ENCODE measurements around the gene ST14.
"Not testable (repeated sequence)": the region's sequence is repeated elsewhere in the genome, so short reads cannot be mapped to it uniquely, and the experiment has no call there.

Gene ST14

GRCh38 chr11:130211144-130211543 is 51.6 kb downstream of the ST14 start:
- no peak for DNase-seq

DNA sequence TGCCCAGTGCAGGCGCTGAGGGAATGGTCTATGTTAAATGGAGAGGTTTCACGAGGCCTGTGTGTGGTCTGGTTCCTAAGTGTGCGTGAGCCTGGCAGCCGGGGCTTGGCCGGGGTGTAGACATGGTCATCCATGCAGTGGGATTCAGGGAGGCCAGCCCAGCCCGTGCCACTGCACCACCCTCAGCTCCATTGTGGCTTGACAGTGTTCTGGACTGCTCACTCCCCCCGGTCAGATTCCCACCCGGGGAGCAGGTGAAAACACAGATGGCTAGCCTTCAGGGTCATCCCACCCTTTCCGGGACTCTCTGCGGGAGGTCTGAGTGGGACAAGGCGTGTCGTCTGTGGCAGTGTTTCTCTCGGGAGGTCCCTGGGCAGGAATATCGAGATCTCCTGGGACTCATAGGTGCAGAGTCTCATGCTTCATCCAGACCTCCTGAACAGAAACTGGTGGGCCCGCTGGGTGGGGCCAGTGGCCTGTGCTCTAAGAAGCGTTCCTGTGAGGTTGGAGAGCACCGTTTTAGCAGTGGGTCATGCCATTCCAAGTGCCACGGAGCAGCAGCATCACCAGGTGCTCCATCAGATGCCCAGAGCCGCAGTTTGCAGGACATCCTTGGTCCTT is 52.3 kb downstream of the ST14 start:
- DNase-seq = no peak

DNA sequence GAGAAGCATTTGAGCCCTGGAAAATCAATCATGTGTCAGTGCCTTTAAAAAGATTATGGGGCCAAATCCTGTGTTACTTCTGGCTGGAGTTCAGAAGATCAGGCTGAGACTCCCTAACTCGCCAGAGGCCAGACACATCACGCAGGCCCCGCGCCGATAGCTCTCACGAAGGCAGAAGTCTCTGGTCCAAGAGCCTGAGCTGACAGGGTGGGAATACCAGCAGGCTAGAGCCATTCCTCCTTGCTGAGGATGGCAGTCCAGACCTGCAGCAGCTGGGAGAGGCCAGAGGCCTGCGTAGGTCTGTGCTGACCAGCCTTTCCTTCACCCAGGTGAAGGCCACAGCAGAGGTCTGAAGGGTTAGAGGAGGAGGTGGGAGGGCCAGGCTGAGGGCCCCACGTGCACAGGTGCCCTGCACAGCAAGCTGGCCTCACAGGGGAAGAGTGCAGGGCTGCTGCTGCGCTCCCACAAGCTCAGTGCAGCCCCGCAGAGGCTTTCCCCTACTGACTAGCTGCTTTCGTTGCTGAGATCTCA is 52.9 kb downstream of the ST14 start:
- no peak for DNase-seq

GRCh38 chr11:130213143-130213978 is 53.8 kb downstream of the ST14 start:
- DNase-seq = peak; percentile 64

GRCh38 chr11:130213979-130214281 is 54.3 kb downstream of the ST14 start:
- no peak for DNase-seq

DNA sequence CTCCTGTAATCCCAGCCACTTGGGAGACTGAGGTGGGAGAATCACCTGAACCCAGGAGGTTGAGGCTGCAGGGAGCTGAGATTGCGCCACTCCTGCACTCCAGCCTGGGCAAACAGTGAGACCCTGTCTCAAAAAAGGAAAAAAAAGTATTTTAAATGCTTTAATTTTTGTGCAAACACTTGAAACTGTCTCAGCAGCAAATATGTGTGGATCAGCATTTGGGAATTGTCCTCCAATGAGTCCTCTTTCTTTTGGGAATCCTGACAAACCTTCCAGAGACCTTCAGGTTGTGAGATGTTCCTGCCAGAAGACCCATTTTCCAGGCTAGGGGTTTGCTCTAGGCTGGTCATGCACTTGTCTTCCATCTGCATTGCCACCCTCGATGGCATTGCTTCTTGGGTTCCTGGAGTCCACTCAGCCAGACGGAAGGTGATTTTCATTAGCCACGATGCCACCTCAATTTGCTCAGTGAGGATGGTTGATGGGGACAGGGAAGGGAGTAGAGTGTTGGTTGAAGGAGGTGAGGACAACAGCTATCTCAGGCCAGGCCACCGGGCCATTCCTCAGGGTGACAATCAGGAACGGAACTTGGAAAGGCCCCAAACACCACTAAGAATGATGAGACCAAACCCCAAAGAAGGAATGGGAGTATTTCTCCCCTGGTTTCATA is 55.4 kb downstream of the ST14 start:
- DNase-seq = no peak

GRCh38 chr11:130215531-130216220 is 56.1 kb downstream of the ST14 start:
- DNase-seq = no peak

DNA sequence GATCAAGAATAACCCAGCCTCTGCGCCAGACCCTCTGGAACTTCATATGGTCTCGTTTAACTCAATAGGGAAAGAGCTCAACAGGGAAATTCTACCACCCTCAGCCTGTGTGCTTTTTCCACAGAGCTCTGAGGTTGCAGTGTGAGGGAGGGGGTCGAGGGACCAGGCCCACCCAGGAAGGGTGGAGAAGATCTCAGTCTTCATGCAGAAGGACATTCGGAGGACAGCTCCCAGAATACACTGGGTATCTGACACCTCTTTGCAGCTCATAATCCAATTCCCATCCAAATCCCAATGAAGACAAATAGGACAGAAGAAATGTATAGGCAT is 56.6 kb downstream of the ST14 start:
- DNase-seq = no peak

- DNase-seq = no peak
Observed at GRCh38 chr11:130216591-130217132, 57.1 kb downstream of the ST14 start.

- DNase-seq = no peak
Observed at GRCh38 chr11:130217133-130218031, 57.8 kb downstream of the ST14 start.

DNA sequence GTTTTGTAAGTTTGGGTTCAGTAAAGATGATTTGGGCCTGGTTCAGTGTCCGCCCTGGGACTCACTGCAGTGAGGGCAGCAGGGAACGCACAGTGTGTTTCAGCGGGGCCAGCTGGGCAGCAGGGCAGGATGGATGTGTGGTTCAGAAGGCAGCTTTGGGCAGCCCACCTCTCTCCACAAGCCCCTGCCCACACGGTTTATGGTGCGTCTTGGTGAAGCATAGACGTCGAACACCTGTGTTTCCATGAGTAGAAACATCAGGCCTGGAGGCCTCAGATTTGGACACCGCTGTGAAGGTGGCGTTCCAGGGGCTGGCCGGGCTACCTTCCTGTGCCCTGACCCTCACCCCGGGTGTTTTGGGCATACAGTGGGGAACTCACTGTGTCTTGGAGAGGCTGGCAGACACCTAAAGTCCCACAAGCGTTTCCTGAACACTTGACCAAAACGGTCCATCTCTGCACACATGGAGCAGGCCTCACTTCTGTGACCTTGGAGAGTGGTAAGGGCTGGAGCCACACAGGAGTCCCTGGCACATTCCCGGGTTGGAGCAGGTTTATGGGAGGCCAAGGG is 59.0 kb downstream of the ST14 start:
- no peak for DNase-seq

- DNase-seq = no peak
Observed at GRCh38 chr11:130219148-130219547, 59.6 kb downstream of the ST14 start.

GRCh38 chr11:130220311-130221035 is 60.9 kb downstream of the ST14 start:
- no peak for DNase-seq

GRCh38 chr11:130223291-130223971 is 63.8 kb downstream of the ST14 start:
- no peak for DNase-seq

GRCh38 chr11:130227373-130227772 is 67.8 kb downstream of the ST14 start:
- no peak for DNase-seq

GRCh38 chr11:130233486-130233885 is 73.9 kb downstream of the ST14 start:
- DNase-seq = not testable (repeated sequence)

DNA sequence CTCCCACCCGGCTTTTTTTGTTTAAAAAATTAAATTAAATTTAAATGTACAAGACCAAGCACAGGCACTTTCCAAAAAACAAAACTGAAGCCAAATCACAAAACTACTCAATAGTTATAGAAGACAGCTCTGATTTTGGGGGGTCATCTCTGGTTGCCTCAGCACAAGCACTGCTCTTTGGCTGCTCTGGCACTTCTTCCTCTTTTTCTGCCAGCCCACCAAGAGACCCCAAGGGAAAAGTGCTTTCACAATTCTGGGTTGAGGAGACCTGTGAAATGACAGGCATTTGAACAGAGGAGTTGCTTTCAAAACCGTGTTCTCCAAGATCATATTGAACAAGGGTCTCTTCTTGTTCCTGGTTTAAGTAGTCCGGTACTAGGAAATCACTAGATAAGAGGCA is 74.3 kb downstream of the ST14 start:
- not testable (repeated sequence) for DNase-seq

DNA sequence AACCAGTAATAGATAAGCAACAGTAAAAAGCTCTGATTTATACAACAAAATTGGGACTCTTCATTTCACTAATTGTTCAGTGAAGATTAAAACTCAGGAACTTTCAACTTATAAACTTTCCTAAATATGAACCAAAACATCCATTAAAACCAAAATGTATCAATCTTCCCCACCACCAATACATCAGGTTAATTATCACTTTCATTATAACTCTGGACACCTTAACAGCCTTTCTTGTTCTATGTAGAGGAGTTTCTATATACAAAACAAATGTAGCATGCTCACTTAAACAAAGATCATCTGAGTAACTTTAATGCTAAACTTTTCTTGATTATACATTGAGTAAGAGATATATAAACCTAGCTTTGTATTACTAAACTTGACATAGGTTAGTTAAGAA is 74.7 kb downstream of the ST14 start:
- no peak for DNase-seq

DNA sequence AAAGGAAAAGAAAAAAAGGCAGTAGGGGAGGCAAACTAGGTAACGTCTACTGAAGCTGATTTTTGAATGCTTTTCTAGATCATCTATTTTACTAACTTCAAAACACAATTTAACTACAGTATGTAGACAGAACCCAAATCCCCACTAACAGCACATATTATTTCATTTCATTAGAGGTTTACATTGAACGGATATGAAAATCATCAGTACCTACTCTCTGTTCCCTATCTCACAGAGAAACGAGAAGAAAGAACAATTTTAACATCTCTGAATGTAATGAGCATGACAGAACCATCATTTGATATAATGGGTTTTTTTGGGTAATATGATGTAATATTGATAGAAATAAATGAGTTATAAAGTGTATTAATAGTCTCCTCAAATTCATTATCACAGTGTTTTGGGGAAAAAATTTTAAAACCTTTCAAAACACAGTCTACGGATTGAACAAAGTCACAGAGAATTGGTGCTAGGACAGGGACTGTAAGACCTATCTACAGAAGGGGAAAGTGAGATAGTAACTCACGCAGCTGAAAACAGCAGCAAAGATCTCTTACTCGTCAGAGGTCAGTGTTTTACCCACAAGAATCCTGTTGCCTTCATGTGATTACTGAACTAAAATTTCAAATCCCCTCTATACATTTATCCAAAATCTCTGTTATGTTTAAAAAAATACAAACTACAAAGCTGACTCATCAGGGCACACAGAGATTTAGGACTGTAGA is 77.9 kb downstream of the ST14 start:
- no peak for DNase-seq

GRCh38 chr11:130241713-130242112 is 82.1 kb downstream of the ST14 start:
- DNase-seq = no peak

Data from activated CD4-positive, alpha-beta T cell treated with anti-CD3 and anti-CD28 coated beads, Interleukin-2, amount 50 U/mL, for 16 hours (primary cell).